Liver (tissue), 9 donors: ENCODE measurements around the gene GRIN2A. TPM values are rescaled to one million over a fixed set of nuclear protein-coding genes. Genes with fewer than 3 reads are reported as not detected.

Source experiments
- DNase-seq: peaks from one replicate; pipeline ENCODE4 v3.0.0-alpha.2; 2017; ENCODE audit warnings: low spot score
- H3K27ac ChIP-seq, 2 donors: one replicate each; pipeline ENCODE4 v1.7.0; 2013; ENCODE audit warnings: inconsistent platforms in 2 of 2, low read length in 2 of 2, control low read depth in 1 of 2, low read depth in 1 of 2, mild to moderate bottlenecking in 1 of 2
- H3K27me3 ChIP-seq, 4 donors: one replicate each; pipeline versions ENCODE4 v1.6.1 to v1.7.0; 2013; ENCODE audit warnings: low read length in 3 of 4, inconsistent platforms in 1 of 4, mild to moderate bottlenecking in 1 of 4, moderate library complexity in 1 of 4; ENCODE audit not compliant: control insufficient read depth in 4 of 4, insufficient read depth in 4 of 4
- H3K36me3 ChIP-seq, 4 donors: one replicate each; pipeline versions ENCODE4 v1.6.1 to v1.7.0; 2013; ENCODE audit warnings: low read length in 3 of 4, mild to moderate bottlenecking in 3 of 4, low read depth in 1 of 4, moderate library complexity in 1 of 4; ENCODE audit not compliant: control insufficient read depth in 4 of 4, insufficient read depth in 3 of 4
- H3K4me1 ChIP-seq, 4 donors: one replicate each; pipeline versions ENCODE4 v1.6.1 to v1.7.0; 2013; ENCODE audit warnings: low read length in 3 of 4, mild to moderate bottlenecking in 3 of 4, moderate library complexity in 1 of 4; ENCODE audit not compliant: control insufficient read depth in 4 of 4, insufficient read depth in 4 of 4
- H3K4me3 ChIP-seq, 3 donors: one replicate each; pipeline versions ENCODE4 v1.6.1 to v1.7.0; 2013; ENCODE audit warnings: low read length in 3 of 3, control low read depth in 1 of 3, low read depth in 1 of 3, mild to moderate bottlenecking in 1 of 3
- H3K9ac ChIP-seq, 2 donors: one replicate each; pipeline ENCODE4 v1.7.0; 2013; ENCODE audit warnings: low read length in 2 of 2, mild to moderate bottlenecking in 2 of 2, moderate library complexity in 2 of 2, control low read depth in 1 of 2, low read depth in 1 of 2
- H3K9me3 ChIP-seq, 4 donors: one replicate each; pipeline versions ENCODE4 v1.6.1 to v1.7.0; 2013; ENCODE audit warnings: low read length in 3 of 4; ENCODE audit not compliant: control insufficient read depth in 4 of 4
- ATF3 ChIP-seq: IDR thresholded peaks from 2 replicates; pipeline ENCODE4 v1.6.1; 2016; ENCODE audit warnings: antibody characterized with exemption
- CTCF ChIP-seq: fragments of 150-350 bp; IDR thresholded peaks from 2 replicates; pipeline ENCODE4 v1.5.1; 2017; ENCODE audit warnings: improper control_type of control experiment, low read depth, low read length; ENCODE audit not compliant: missing input control
- EGR1 ChIP-seq, 2 donors: IDR thresholded peaks; 2 replicates each; pipeline ENCODE4 v1.6.1; 2016 to 2018; ENCODE audit warnings: antibody characterized with exemption in 2 of 2, low read depth in 2 of 2
- FOXA1 ChIP-seq: IDR thresholded peaks from 2 replicates; pipeline ENCODE4 v1.6.1; 2016; ENCODE audit warnings: antibody characterized with exemption
- FOXA2 ChIP-seq: IDR thresholded peaks from 2 replicates; pipeline ENCODE4 v1.6.1; 2016; ENCODE audit warnings: antibody characterized with exemption
- GABPA ChIP-seq, 2 donors: IDR thresholded peaks in 1 of 2; conservative IDR thresholded peaks in 1 of 2; 2 replicates each; pipeline ENCODE4 v1.6.1; 2016; ENCODE audit warnings: antibody characterized with exemption in 2 of 2, mild to moderate bottlenecking in 1 of 2, moderate library complexity in 1 of 2
- HNF4A ChIP-seq, 2 donors: conservative IDR thresholded peaks; 2 replicates each; pipeline ENCODE4 v1.6.1; 2016; ENCODE audit warnings: antibody characterized with exemption in 2 of 2, mild to moderate bottlenecking in 2 of 2
- HNF4G ChIP-seq: IDR thresholded peaks from 2 replicates; pipeline ENCODE4 v1.6.1; 2016; ENCODE audit warnings: antibody characterized with exemption
- JUND ChIP-seq, 2 donors: IDR thresholded peaks; 2 replicates each; pipeline ENCODE4 v1.6.1; 2016; ENCODE audit warnings: antibody characterized with exemption in 2 of 2
- MAX ChIP-seq: IDR thresholded peaks from 2 replicates; pipeline ENCODE4 v1.6.1; 2016; ENCODE audit warnings: antibody characterized with exemption
- NR2F2 ChIP-seq: IDR thresholded peaks from 2 replicates; pipeline ENCODE4 v1.6.1; 2016; ENCODE audit warnings: antibody characterized with exemption
- RAD21 ChIP-seq, 2 donors: IDR thresholded peaks; 2 replicates each; pipeline ENCODE4 v1.6.1; 2016; ENCODE audit warnings: antibody characterized with exemption in 2 of 2, mild to moderate bottlenecking in 2 of 2
- REST ChIP-seq: IDR thresholded peaks from 2 replicates; pipeline ENCODE4 v1.6.1; 2016; ENCODE audit warnings: antibody characterized with exemption, mild to moderate bottlenecking
- RXRA ChIP-seq, 2 donors: IDR thresholded peaks; 2 replicates each; pipeline ENCODE4 v1.6.1; 2017 to 2018; ENCODE audit warnings: antibody characterized with exemption in 2 of 2, mild to moderate bottlenecking in 1 of 2
- SP1 ChIP-seq: IDR thresholded peaks from 2 replicates; pipeline ENCODE4 v1.6.1; 2018; ENCODE audit warnings: antibody characterized with exemption, mild to moderate bottlenecking
- TAF1 ChIP-seq: conservative IDR thresholded peaks from 2 replicates; pipeline ENCODE4 v1.6.1; 2016; ENCODE audit warnings: antibody characterized with exemption, mild to moderate bottlenecking
- YY1 ChIP-seq: IDR thresholded peaks from 2 replicates; pipeline ENCODE4 v1.6.1; 2016; ENCODE audit warnings: antibody characterized with exemption, mild to moderate bottlenecking
- ZBTB33 ChIP-seq: IDR thresholded peaks from 2 replicates; pipeline ENCODE4 v1.6.1; 2016; ENCODE audit warnings: antibody characterized with exemption
- WGBS: extraction: QIAGEN DNeasy Blood & Tissue Kit; methylation state at CpG from one replicate; pipeline ENCODE4 v1.1.7; 2013; 5-methylcytosine and 5-hydroxymethylcytosine counted together
- polyA plus RNA-seq, 2 donors: library from polyadenylated mRNA; stranded (reverse) in 1 of 2; unstranded in 1 of 2; fragments of 200-250 nt in 1 of 2; fragments of >200 nt in 1 of 2; fragmentation: Nextera tagmentation in 1 of 2; extraction: Ambion mirVana in 1 of 2; gene quantifications; one replicate each; pipeline versions ENCODE4 v1.2.1 to v1.2.3, GENCODE V29; 2013 to 2015
- total RNA-seq, 2 donors: library from RNA; depleted of rRNA; stranded (reverse); fragments of >200 nt; gene quantifications; one replicate each; pipeline ENCODE4 v1.2.3, GENCODE V29; 2014
- donor health status: healthy.
- donor health status: healthy.
- donor health status: healthy.
- donor health status: healthy.
- donor health status: healthy.

Gene GRIN2A
- total and polyA plus RNA-seq, 4 donors, result under 0.01 to 0.08 (median 0.07) TPM; not detected in 1

- WGBS, result 58% methylated on average over 8 of the region's 8 CpGs
- H3K36me3 ChIP-seq, result no peaks in the 10 kb centered on the region
- TF ChIP-seq RAD21 (IDR thresholded peaks at IDR 0.05) (no peak), FOXA2 (no peak), RXRA (IDR thresholded peaks at IDR 0.05) (no peak)
- H3K4me3 ChIP-seq, result no peak overlapping the region
- H3K27me3 ChIP-seq, result peaks cover 0 to 3% (median 0%) of the 10 kb centered on the region in 4 donors
- no peak overlapping the region for H3K27ac ChIP-seq
- H3K9me3 ChIP-seq, result no peaks in the 10 kb centered on the region
- DNase-seq, result no peak
- H3K4me1 ChIP-seq, result no peaks in the 10 kb centered on the region
- no peak overlapping the region for H3K9ac ChIP-seq
Measured at GRCh38 chr16:10027553-10027952, 154.7 kb downstream of the GRIN2A start.

GRCh38 chr16:10026593-10026992 is 155.6 kb downstream of the GRIN2A start:
- WGBS, result 69% methylated on average over 5 of the region's 5 CpGs
- H3K9ac ChIP-seq, result no peak overlapping the region
- peaks cover 0 to 5% (median 0%) of the 10 kb centered on the region in 4 donors for H3K27me3 ChIP-seq
- H3K36me3 ChIP-seq, result no peaks in the 10 kb centered on the region
- no peak overlapping the region for H3K27ac ChIP-seq
- TF ChIP-seq JUND (IDR thresholded peaks at IDR 0.05) (no peak), NR2F2 (no peak), CTCF (no peak), FOXA2 (no peak), HNF4G (no peak), EGR1 (IDR thresholded peaks at IDR 0.05; ENCODE audit: low read depth in 2 of 2) (no peak), ATF3 (no peak)
- no peaks in the 10 kb centered on the region for H3K9me3 ChIP-seq
- H3K4me1 ChIP-seq, result no peaks in the 10 kb centered on the region
- no peak overlapping the region for H3K4me3 ChIP-seq
- DNase-seq, result no peak

DNA sequence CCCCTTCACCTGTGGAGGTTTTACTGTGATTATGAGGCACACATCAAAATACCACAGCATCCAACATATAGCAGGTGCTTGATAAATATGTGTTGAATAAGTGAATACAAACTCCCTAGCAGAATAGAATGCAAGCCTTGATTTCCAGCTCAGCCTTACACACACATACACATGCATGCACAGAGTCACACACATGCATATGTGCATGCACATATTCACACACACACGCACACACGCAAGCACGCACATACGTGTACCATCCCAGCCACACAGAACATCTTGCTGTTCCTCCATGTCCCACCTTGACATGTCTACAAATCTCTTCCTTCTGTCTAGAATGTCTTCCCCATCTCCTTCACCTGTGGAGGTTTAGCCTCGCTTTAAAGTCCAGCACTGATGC is 160.1 kb downstream of the GRIN2A start:
- H3K36me3 ChIP-seq, result no peaks in the 10 kb centered on the region
- H3K27ac ChIP-seq, result no peak overlapping the region
- 92% methylated on average over 5 of the region's 5 CpGs for WGBS
- H3K4me1 ChIP-seq, result no peaks in the 10 kb centered on the region
- no peak overlapping the region for H3K9ac ChIP-seq
- no peaks in the 10 kb centered on the region for H3K9me3 ChIP-seq
- no peak for DNase-seq
- H3K27me3 ChIP-seq, result peaks cover 0 to 5% (median 1%) of the 10 kb centered on the region in 4 donors
- no peak overlapping the region for H3K4me3 ChIP-seq
- TF ChIP-seq YY1 (no peak), JUND (IDR thresholded peaks at IDR 0.05) (no peak), EGR1 (IDR thresholded peaks at IDR 0.05; ENCODE audit: low read depth in 2 of 2) (no peak), FOXA2 (no peak), HNF4A (conservative IDR thresholded peaks at IDR 0.05) (no peak), MAX (no peak), SP1 (no peak), CTCF (no peak), ATF3 (no peak), RAD21 (IDR thresholded peaks at IDR 0.05) (no peak), REST (no peak), TAF1 (no peak), FOXA1 (no peak), RXRA (IDR thresholded peaks at IDR 0.05) (no peak), NR2F2 (no peak), HNF4G (no peak), GABPA (IDR thresholded peaks at IDR 0.05 in 1 of 2, conservative IDR thresholded peaks at IDR 0.05 in 1 of 2) (no peak), ZBTB33 (no peak)
